ENCODE measurements around the gene RAF1. TPM values are rescaled to one million over a fixed set of nuclear protein-coding genes. Genes with fewer than 3 reads are reported as not detected.

RAF1 gene
- total and polyA plus RNA-seq, 2 donors (not counting 1 experiment from before 2014, with no cell fraction given) = 84.3 to 126 TPM

DNA sequence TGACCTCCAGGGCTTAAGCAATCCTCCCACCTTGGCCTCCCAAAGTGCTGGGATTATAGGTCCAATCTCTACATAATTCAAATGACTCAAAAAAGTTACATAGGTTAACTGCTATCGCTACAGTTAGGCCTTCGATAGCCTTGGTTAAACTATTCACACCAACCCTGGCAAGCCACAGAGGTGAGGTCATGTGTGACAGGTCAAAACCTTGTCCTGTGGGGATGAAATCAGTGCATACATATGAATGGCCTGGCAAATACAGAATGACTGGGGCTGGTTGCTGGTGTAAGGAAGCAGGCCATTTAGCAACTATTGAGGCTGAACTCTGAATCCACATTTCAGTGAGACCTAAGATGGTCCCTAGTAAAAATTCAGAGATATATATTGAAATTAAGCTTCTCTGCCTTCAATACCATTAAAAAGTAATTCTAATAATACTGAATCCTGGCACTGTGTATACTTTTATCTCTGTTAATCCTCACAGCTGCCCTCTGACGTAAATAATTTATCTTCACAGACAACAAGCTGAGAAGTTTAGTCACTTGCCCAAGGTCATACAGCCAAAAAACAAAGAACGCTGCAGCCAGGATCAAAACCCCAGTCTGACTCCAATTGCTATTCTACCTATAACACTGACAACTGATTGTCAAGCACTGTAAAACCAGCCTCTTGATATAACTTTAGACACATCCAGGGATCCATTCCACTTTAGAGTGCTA, 71.8 kb downstream of the RAF1 start:
- peak overlapping the region; percentile 46 for H3K27ac Mint-ChIP-seq
- ATAC-seq (ENCODE audit: low read depth) (no peak), DNase-seq (no peak)
- Histone ChIP-seq H3K79me2 (ENCODE audit: control insufficient read depth, insufficient read depth, low read length) (peaks cover 4% of the 10 kb centered on the region), H3K4me3 (ENCODE audit: control extremely low read depth in 1 of 5, extremely low read depth in 1 of 5, insufficient read depth in 1 of 5, low read depth in 2 of 5, low read length in 4 of 5) (no peak overlapping the region), H2AFZ (ENCODE audit: insufficient read depth, low read depth, low read length, poor library complexity, severe bottlenecking) (no peak overlapping the region), H3K9ac (ENCODE audit: low read length) (no peak overlapping the region), H3K36me3 (replicated peaks in 1 of 2; ENCODE audit: control extremely low read depth in 1 of 2, control insufficient read depth in 1 of 2, extremely low read depth in 1 of 2, insufficient read depth in 2 of 2, low read length in 1 of 2) (peaks cover 0 to 69% of the 10 kb centered on the region in 2 experiments), H3K4me1 (ENCODE audit: control insufficient read depth in 2 of 2, insufficient read depth in 2 of 2, low read length in 2 of 2) (peaks cover 12 to 15% of the 10 kb centered on the region in 2 donors), H4K20me1 (ENCODE audit: control insufficient read depth, insufficient read depth, low read length, poor library complexity, severe bottlenecking) (no peaks in the 10 kb centered on the region), H3K4me2 (replicated peaks; ENCODE audit: low read depth, low read length, poor library complexity, severe bottlenecking) (no peak overlapping the region), H3K27me3 (replicated peaks in 1 of 4; ENCODE audit: control extremely low read depth in 1 of 4, control insufficient read depth in 3 of 4, insufficient read depth in 4 of 4, low read length in 3 of 4) (no peaks in the 10 kb centered on the region), H3K27ac (ENCODE audit: low read length in 2 of 2) (no peak overlapping the region), H3K9me3 (ENCODE audit: control extremely low read depth in 1 of 3, control insufficient read depth in 2 of 3, insufficient read depth in 1 of 3, low read length in 2 of 3) (no peaks in the 10 kb centered on the region)
- POLR2A ChIA-PET = no interaction called here
- 100% methylated on average over 3 of the region's 4 CpGs for WGBS (ENCODE audit: insufficient coverage)
- TF ChIP-seq, protein P1, sequence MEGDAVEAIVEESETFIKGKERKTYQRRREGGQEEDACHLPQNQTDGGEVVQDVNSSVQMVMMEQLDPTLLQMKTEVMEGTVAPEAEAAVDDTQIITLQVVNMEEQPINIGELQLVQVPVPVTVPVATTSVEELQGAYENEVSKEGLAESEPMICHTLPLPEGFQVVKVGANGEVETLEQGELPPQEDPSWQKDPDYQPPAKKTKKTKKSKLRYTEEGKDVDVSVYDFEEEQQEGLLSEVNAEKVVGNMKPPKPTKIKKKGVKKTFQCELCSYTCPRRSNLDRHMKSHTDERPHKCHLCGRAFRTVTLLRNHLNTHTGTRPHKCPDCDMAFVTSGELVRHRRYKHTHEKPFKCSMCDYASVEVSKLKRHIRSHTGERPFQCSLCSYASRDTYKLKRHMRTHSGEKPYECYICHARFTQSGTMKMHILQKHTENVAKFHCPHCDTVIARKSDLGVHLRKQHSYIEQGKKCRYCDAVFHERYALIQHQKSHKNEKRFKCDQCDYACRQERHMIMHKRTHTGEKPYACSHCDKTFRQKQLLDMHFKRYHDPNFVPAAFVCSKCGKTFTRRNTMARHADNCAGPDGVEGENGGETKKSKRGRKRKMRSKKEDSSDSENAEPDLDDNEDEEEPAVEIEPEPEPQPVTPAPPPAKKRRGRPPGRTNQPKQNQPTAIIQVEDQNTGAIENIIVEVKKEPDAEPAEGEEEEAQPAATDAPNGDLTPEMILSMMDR (IDR thresholded peaks at IDR 0.05) = no peak
- no peak for TF ChIP-seq EZH2 (IDR thresholded peaks at IDR 0.05; ENCODE audit: borderline replicate concordance, insufficient read depth, low read depth, low read length, poor library complexity, severe bottlenecking)
- no peaks in the 10 kb centered on the region for H3K27me3 Mint-ChIP-seq
- intact Hi-C loops (cut with micrococcal nuclease) = no loop called here
- peaks cover 21% of the 10 kb centered on the region for H3K4me1 Mint-ChIP-seq
- H3K9me3 Mint-ChIP-seq (ENCODE audit: insufficient read depth) = no peaks in the 10 kb centered on the region
- CTCF ChIA-PET = interaction anchor here (0.8 kb wide), 1 partner anchor 988 kb away, joined by 3 read pairs; no protein-coding TSS in a partner anchor
- no peak overlapping the region for H3K4me3 Mint-ChIP-seq

DNA sequence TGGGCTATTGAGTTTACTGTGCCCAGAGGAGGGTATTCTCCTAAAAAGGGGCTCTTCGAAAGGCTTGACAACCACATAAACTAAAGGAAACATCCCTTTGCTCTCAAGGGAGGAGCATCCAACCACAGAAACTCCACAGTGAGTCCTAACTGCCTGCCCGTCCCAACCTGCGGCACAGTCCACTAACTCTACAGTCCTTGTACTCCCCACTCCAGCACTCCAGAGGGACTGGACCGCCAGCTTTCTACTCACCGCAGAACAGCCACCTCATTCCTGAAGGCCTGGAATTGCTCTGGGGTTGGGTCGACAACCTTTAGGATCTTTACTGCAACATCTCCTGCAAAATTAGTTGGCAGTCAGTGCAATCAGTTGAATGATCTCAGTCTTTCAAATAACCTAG, 72.5 kb downstream of the RAF1 start:
- 65% methylated on average over 5 of the region's 6 CpGs for WGBS (ENCODE audit: insufficient coverage)
- no peaks in the 10 kb centered on the region for H3K9me3 ChIP-seq (ENCODE audit: control extremely low read depth in 1 of 3, control insufficient read depth in 2 of 3, insufficient read depth in 1 of 3, low read length in 2 of 3)

More for the DNA sequence above, 72.5 kb downstream of the RAF1 start:
- Mint-ChIP-seq H3K9me3 (ENCODE audit: insufficient read depth) (no peaks in the 10 kb centered on the region), H3K27ac (peak overlapping the region; percentile 46), H3K4me1 (peaks cover 22% of the 10 kb centered on the region), H3K27me3 (no peaks in the 10 kb centered on the region), H3K4me3 (no peak overlapping the region)
- Histone ChIP-seq H3K79me2 (ENCODE audit: control insufficient read depth, insufficient read depth, low read length) (peaks cover 4% of the 10 kb centered on the region), H3K4me2 (replicated peaks; ENCODE audit: low read depth, low read length, poor library complexity, severe bottlenecking) (no peak overlapping the region), H3K27me3 (replicated peaks in 1 of 4; ENCODE audit: control extremely low read depth in 1 of 4, control insufficient read depth in 3 of 4, insufficient read depth in 4 of 4, low read length in 3 of 4) (no peaks in the 10 kb centered on the region), H3K27ac (ENCODE audit: low read length in 2 of 2) (peak overlapping the region in 1 of 2 donors; percentile 61), H3K4me3 (ENCODE audit: control extremely low read depth in 1 of 5, extremely low read depth in 1 of 5, insufficient read depth in 1 of 5, low read depth in 2 of 5, low read length in 4 of 5) (no peak overlapping the region), H3K4me1 (ENCODE audit: control insufficient read depth in 2 of 2, insufficient read depth in 2 of 2, low read length in 2 of 2) (peaks cover 12 to 15% of the 10 kb centered on the region in 2 donors), H4K20me1 (ENCODE audit: control insufficient read depth, insufficient read depth, low read length, poor library complexity, severe bottlenecking) (no peaks in the 10 kb centered on the region), H2AFZ (ENCODE audit: insufficient read depth, low read depth, low read length, poor library complexity, severe bottlenecking) (no peak overlapping the region), H3K36me3 (replicated peaks in 1 of 2; ENCODE audit: control extremely low read depth in 1 of 2, control insufficient read depth in 1 of 2, extremely low read depth in 1 of 2, insufficient read depth in 2 of 2, low read length in 1 of 2) (peaks cover 0 to 68% of the 10 kb centered on the region in 2 experiments), H3K9ac (ENCODE audit: low read length) (no peak overlapping the region)
- ChIA-PET CTCF (no interaction called here), POLR2A (no interaction called here)
- TF ChIP-seq, protein P1 (IDR thresholded peaks at IDR 0.05) = no peak
- TF ChIP-seq EZH2 (IDR thresholded peaks at IDR 0.05; ENCODE audit: borderline replicate concordance, insufficient read depth, low read depth, low read length, poor library complexity, severe bottlenecking) = no peak
- ATAC-seq (ENCODE audit: low read depth) (no peak), DNase-seq (no peak)
- intact Hi-C loops (cut with micrococcal nuclease) = no loop called here

All from B cell (primary cell).